Measurements from ENCODE around the gene CD82. TPM values are rescaled to one million over a fixed set of nuclear protein-coding genes. Genes with fewer than 3 reads are reported as not detected.

The CD82 gene
- total RNA-seq, 1 experiment from 2014 or later, result 30.7 TPM

GRCh38 chr11:44585421-44585820 is 20.0 kb downstream of the CD82 start:
- H3K36me3 ChIP-seq (ENCODE audit: low read depth), result no peaks in the 10 kb centered on the region
- no peaks in the 10 kb centered on the region for H3K9me3 ChIP-seq (ENCODE audit: insufficient read depth, low read depth)
- POLR2A ChIA-PET (ENCODE audit: unreplicated experiment), result no interaction called here
- H3K4me3 ChIP-seq, result no peak overlapping the region
- no peak for TF ChIP-seq EZH2 (IDR thresholded peaks at IDR 0.05; ENCODE audit: low read depth)
- TF ChIP-seq CTCF (conservative IDR thresholded peaks at IDR 0.05), result no peak
- CTCF ChIA-PET, result no interaction called here
- no peaks in the 10 kb centered on the region for H3K27me3 ChIP-seq (ENCODE audit: insufficient read depth, low read depth)
- H3K27ac ChIP-seq, result no peak overlapping the region
- no peak for DNase-seq
- H3K4me2 ChIP-seq, result no peak overlapping the region
- H3K79me2 ChIP-seq (ENCODE audit: low read depth), result no peaks in the 10 kb centered on the region
- H4K20me1 ChIP-seq (ENCODE audit: insufficient read depth), result no peaks in the 10 kb centered on the region
- no TSS peak for BruUV-seq (replicated peaks)
- H2AFZ ChIP-seq, result no peak overlapping the region
- H3K9me2 ChIP-seq (ENCODE audit: insufficient read depth), result no peaks in the 10 kb centered on the region
- H3F3A ChIP-seq (ENCODE audit: insufficient read depth, low read depth), result peaks cover 5% of the 10 kb centered on the region; the same call in 1 of the 2 replicates
- intact Hi-C loops (cut with micrococcal nuclease; ENCODE audit: unreplicated experiment), result no loop called here
- H3K4me1 ChIP-seq (replicated peaks; ENCODE audit: insufficient read depth), result peaks cover 13% of the 10 kb centered on the region

DNA sequence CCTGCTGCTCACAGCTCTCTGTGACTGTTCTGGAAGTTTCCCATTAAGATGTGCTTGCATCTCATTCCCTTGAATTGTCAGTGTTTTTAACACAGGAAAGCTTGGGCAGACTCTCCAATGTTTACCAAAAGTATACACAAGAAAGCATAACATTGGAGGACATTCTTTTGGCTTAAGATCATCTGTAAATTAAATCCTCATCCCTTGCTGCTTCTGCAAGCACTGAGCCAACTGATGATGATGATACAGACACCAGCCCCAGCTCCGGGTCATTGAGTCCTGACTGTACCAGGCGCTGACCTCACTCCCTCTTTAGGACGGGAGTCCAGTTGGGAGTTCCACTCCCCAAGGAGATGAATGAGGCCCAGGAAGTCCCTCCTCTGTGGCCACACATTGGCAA is 23.8 kb downstream of the CD82 start:
- Histone ChIP-seq H4K20me1 (ENCODE audit: insufficient read depth) (no peaks in the 10 kb centered on the region), H3K79me2 (ENCODE audit: low read depth) (no peaks in the 10 kb centered on the region), H3F3A (ENCODE audit: insufficient read depth, low read depth) (peaks cover 3% of the 10 kb centered on the region; the same call in 1 of the 2 replicates), H3K4me1 (replicated peaks; ENCODE audit: insufficient read depth) (peaks cover 7% of the 10 kb centered on the region), H2AFZ (no peak overlapping the region), H3K4me3 (no peak overlapping the region), H3K27ac (no peak overlapping the region), H3K27me3 (ENCODE audit: insufficient read depth, low read depth) (no peaks in the 10 kb centered on the region), H3K4me2 (no peak overlapping the region), H3K9me2 (ENCODE audit: insufficient read depth) (no peaks in the 10 kb centered on the region), H3K36me3 (ENCODE audit: low read depth) (no peaks in the 10 kb centered on the region), H3K9me3 (ENCODE audit: insufficient read depth, low read depth) (no peaks in the 10 kb centered on the region)
- no peak for TF ChIP-seq EZH2 (IDR thresholded peaks at IDR 0.05; ENCODE audit: low read depth)
- TF ChIP-seq CTCF (conservative IDR thresholded peaks at IDR 0.05), result no peak
- ChIA-PET POLR2A (ENCODE audit: unreplicated experiment) (no interaction called here), CTCF (no interaction called here)
- no TSS peak for BruUV-seq (replicated peaks)
- intact Hi-C loops (cut with micrococcal nuclease; ENCODE audit: unreplicated experiment), result no loop called here
- DNase-seq, result no peak

DNA sequence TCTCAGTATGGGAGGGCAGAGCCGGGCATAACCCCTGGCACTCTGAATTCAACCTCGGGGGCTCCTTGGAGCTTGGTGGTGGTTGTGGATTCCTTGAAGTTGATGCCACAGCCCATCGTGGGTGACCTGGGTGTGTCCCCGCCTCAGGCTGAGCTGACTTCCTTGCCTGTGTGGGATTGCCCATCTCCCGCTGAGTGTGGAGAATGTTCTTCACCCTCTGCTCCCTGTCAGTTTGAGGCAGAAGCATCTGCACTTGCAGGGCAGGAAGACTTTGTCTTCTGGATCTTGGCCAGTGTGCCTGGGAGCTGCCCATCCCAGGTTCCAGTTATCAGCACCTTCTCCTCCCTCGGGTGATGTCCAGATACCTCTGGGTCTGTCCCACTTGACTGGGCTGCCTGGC is 25.3 kb downstream of the CD82 start:
- no peaks in the 10 kb centered on the region for H3K4me1 ChIP-seq (replicated peaks; ENCODE audit: insufficient read depth)
- H3K4me3 ChIP-seq, result no peak overlapping the region
- ChIA-PET POLR2A (ENCODE audit: unreplicated experiment) (no interaction called here), CTCF (no interaction called here)
- no peaks in the 10 kb centered on the region for H4K20me1 ChIP-seq (ENCODE audit: insufficient read depth)
- H3K27ac ChIP-seq, result no peak overlapping the region
- no peak overlapping the region for H3K4me2 ChIP-seq
- H3K27me3 ChIP-seq (ENCODE audit: insufficient read depth, low read depth), result no peaks in the 10 kb centered on the region
- H3F3A ChIP-seq (ENCODE audit: insufficient read depth, low read depth), result no peaks in the 10 kb centered on the region
- intact Hi-C loops (cut with micrococcal nuclease; ENCODE audit: unreplicated experiment), result no loop called here
- BruUV-seq (replicated peaks), result no TSS peak
- TF ChIP-seq CTCF (conservative IDR thresholded peaks at IDR 0.05) (no peak), EZH2 (IDR thresholded peaks at IDR 0.05; ENCODE audit: low read depth) (no peak)
- no peak overlapping the region for H2AFZ ChIP-seq
- H3K9me2 ChIP-seq (ENCODE audit: insufficient read depth), result no peaks in the 10 kb centered on the region
- H3K79me2 ChIP-seq (ENCODE audit: low read depth), result no peaks in the 10 kb centered on the region
- no peaks in the 10 kb centered on the region for H3K9me3 ChIP-seq (ENCODE audit: insufficient read depth, low read depth)
- no peak for DNase-seq
- no peaks in the 10 kb centered on the region for H3K36me3 ChIP-seq (ENCODE audit: low read depth)
